Activated naive CD4-positive, alpha-beta T cell treated with anti-CD3 and anti-CD28 coated beads, Interleukin-2, amount 10 ng/mL, durations not matched to agents 7 days and 5 days (primary cell): ENCODE results near the gene KPTN.
A peak's percentile ranks its signal among the peaks of the same experiment; 100 is the strongest.

Experiments
- CTCF ChIA-PET: fragments of 350-600 bp; sonication (Branson Sonifier 250); formaldehyde crosslinking; loops from one replicate; lab custom pipeline; 2021; ENCODE audit warnings: antibody characterized with exemption; lab: Charles Lee
- DNase-seq: peaks from one replicate; pipeline ENCODE4 v3.0.0-alpha.2; 2020
- H3K27ac Mint-ChIP-seq: one replicate; pipeline ENCODE4 v1.8.0; 2021; ENCODE audit warnings: mild to moderate bottlenecking, moderate library complexity, mixed read lengths
- H3K27me3 Mint-ChIP-seq: one replicate; pipeline ENCODE4 v1.8.0; 2021; ENCODE audit warnings: mild to moderate bottlenecking, mixed read lengths
- H3K36me3 Mint-ChIP-seq: one replicate; pipeline ENCODE4 v1.8.0; 2021; ENCODE audit warnings: mixed read lengths
- H3K4me1 Mint-ChIP-seq: one replicate; pipeline ENCODE4 v1.8.0; 2021; ENCODE audit warnings: mixed read lengths
- H3K4me3 Mint-ChIP-seq: one replicate; pipeline ENCODE4 v1.8.0; 2021; ENCODE audit warnings: mild to moderate bottlenecking, moderate library complexity, mixed read lengths
- H3K9me3 Mint-ChIP-seq: one replicate; pipeline ENCODE4 v1.8.0; 2021; ENCODE audit warnings: mixed read lengths

The KPTN gene

GRCh38 chr19:47483800-47484690, at the start of gene KPTN:
KPTN (minus strand) TSS chr19:47484219; CDS start chr19:47484160, 59 bp downstream.
- CTCF ChIA-PET: interaction anchor here (0.7 to 3.1 kb wide), 12 partner anchors 8 to 215 kb away, joined by 3 to 28 read pairs (median 4); partner anchors contain the start of gene NAPA
- Mint-ChIP-seq H3K4me3 (peak within 1 kb of the TSS; percentile 99), H3K27me3 (peaks cover 15% of the 10 kb centered on the region), H3K9me3 (no peaks in the 10 kb centered on the region), H3K27ac (peak within 1 kb of the TSS; percentile 94), H3K4me1 (peaks cover 46% of the 10 kb centered on the region), H3K36me3 (peaks cover 7% of the 10 kb centered on the region)
- peak; percentile 93 for DNase-seq

- Mint-ChIP-seq H3K36me3 (no peaks in the 10 kb centered on the region), H3K9me3 (no peaks in the 10 kb centered on the region), H3K27me3 (peaks cover 27% of the 10 kb centered on the region), H3K4me1 (no peaks in the 10 kb centered on the region), H3K4me3 (no peak overlapping the region), H3K27ac (no peak overlapping the region)
- DNase-seq: no peak
- CTCF ChIA-PET: no interaction called here
Observed at GRCh38 chr19:47531640-47532387, 47.8 kb upstream of the KPTN start.

GRCh38 chr19:47529018-47529742, 45.2 kb upstream of the KPTN start:
- H3K27me3 Mint-ChIP-seq: peaks cover 27% of the 10 kb centered on the region
- no peak for DNase-seq
- CTCF ChIA-PET: interaction anchor here (0.7 kb wide), 1 partner anchor 235 kb away, joined by 3 read pairs; no protein-coding TSS in a partner anchor
- H3K27ac Mint-ChIP-seq: no peak overlapping the region
- no peaks in the 10 kb centered on the region for H3K4me1 Mint-ChIP-seq
- no peak overlapping the region for H3K4me3 Mint-ChIP-seq
- no peaks in the 10 kb centered on the region for H3K9me3 Mint-ChIP-seq
- no peaks in the 10 kb centered on the region for H3K36me3 Mint-ChIP-seq

- DNase-seq: no peak
- H3K36me3 Mint-ChIP-seq: no peaks in the 10 kb centered on the region
- no peaks in the 10 kb centered on the region for H3K9me3 Mint-ChIP-seq
- H3K27ac Mint-ChIP-seq: no peak overlapping the region
- H3K4me3 Mint-ChIP-seq: no peak overlapping the region
- CTCF ChIA-PET: no interaction called here
- H3K4me1 Mint-ChIP-seq: peaks cover 10% of the 10 kb centered on the region
- peaks cover 22% of the 10 kb centered on the region for H3K27me3 Mint-ChIP-seq
Observed at GRCh38 chr19:47526798-47527197, 42.8 kb upstream of the KPTN start.

DNA sequence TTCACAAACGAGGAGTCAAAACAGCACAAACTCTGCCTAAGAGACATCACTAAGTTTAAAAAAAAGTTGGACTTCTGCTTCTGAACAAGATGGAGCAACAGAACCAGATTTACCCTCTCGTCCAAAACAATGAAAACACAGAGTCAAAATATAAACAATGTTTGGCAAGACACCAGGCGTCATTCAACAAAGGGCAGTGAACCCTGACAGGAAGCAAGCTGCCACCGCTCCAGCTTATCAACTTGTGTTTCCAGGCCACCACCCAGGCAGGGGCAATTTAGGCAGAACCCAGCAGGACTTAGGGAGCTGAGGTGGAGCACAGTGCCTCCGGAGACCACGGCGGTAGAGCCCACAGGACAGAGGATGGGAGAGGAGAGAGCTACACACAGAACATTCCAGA, 39.5 kb upstream of the KPTN start:
- CTCF ChIA-PET: interaction anchor here (0.5 kb wide), 1 partner anchor 322 kb away, joined by 3 read pairs; no protein-coding TSS in a partner anchor
- Mint-ChIP-seq H3K9me3 (no peaks in the 10 kb centered on the region), H3K36me3 (no peaks in the 10 kb centered on the region), H3K27me3 (peaks cover 17% of the 10 kb centered on the region), H3K27ac (no peak overlapping the region), H3K4me1 (peaks cover 35% of the 10 kb centered on the region), H3K4me3 (no peak overlapping the region)
- DNase-seq: no peak

- CTCF ChIA-PET: interaction anchor here (0.6 to 1.3 kb wide), 2 partner anchors 83 to 87 kb away, joined by 3 read pairs; no protein-coding TSS in a partner anchor
Observed at GRCh38 chr19:47521473-47522180, 37.6 kb upstream of the KPTN start.

GRCh38 chr19:47520839-47521238, 36.8 kb upstream of the KPTN start:
- Mint-ChIP-seq H3K27me3 (peaks cover 14% of the 10 kb centered on the region), H3K9me3 (no peaks in the 10 kb centered on the region), H3K4me1 (peaks cover 62% of the 10 kb centered on the region), H3K4me3 (no peak overlapping the region), H3K27ac (no peak overlapping the region), H3K36me3 (no peaks in the 10 kb centered on the region)
- DNase-seq: no peak
- CTCF ChIA-PET: no interaction called here

More at GRCh38 chr19:47521473-47522180, 37.6 kb upstream of the KPTN start:
- H3K36me3 Mint-ChIP-seq: no peaks in the 10 kb centered on the region
- peaks cover 54% of the 10 kb centered on the region for H3K4me1 Mint-ChIP-seq
- DNase-seq: no peak
- H3K9me3 Mint-ChIP-seq: no peaks in the 10 kb centered on the region
- no peak overlapping the region for H3K4me3 Mint-ChIP-seq
- peaks cover 14% of the 10 kb centered on the region for H3K27me3 Mint-ChIP-seq
- no peak overlapping the region for H3K27ac Mint-ChIP-seq

DNA sequence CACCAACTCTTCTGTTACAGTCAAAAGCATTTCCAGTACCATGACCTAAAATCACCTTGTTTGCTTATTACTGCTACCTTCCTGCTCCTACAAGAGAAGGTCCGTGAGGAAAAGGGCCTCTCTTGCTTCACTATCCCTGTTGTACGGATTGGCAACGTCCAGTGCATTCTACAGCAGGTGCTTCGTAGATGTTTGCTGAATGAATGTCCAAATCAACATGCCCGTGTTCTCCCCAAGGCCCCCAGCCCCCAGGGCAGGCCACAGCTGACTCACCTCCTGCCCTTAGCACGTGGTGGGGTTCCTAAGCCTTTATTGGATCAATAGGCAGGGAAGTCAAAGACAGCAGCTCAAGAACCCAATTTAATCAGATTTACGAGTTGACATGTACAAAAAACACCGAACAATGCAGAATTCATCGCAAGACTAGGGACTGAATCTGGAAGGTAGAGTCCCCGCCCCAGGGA, 36.4 kb upstream of the KPTN start:
- H3K27me3 Mint-ChIP-seq: peaks cover 15% of the 10 kb centered on the region
- H3K4me1 Mint-ChIP-seq: peaks cover 66% of the 10 kb centered on the region
- peak overlapping the region; percentile 7 for H3K4me3 Mint-ChIP-seq
- no peaks in the 10 kb centered on the region for H3K9me3 Mint-ChIP-seq
- no peaks in the 10 kb centered on the region for H3K36me3 Mint-ChIP-seq
- CTCF ChIA-PET: no interaction called here
- DNase-seq: no peak
- H3K27ac Mint-ChIP-seq: no peak overlapping the region

GRCh38 chr19:47518854-47519253, 34.8 kb upstream of the KPTN start:
- Mint-ChIP-seq H3K9me3 (no peaks in the 10 kb centered on the region), H3K4me1 (peaks cover 77% of the 10 kb centered on the region), H3K4me3 (no peak overlapping the region), H3K27ac (peak overlapping the region; percentile 37), H3K27me3 (peaks cover 21% of the 10 kb centered on the region), H3K36me3 (peaks cover 6% of the 10 kb centered on the region)
- CTCF ChIA-PET: interaction anchor here (1.3 kb wide), 1 partner anchor 82 kb away, joined by 3 read pairs; no protein-coding TSS in a partner anchor
- DNase-seq: no peak

GRCh38 chr19:47518139-47518538, 34.1 kb upstream of the KPTN start:
- DNase-seq: peak; percentile 74
- H3K27me3 Mint-ChIP-seq: peaks cover 21% of the 10 kb centered on the region
- CTCF ChIA-PET: no interaction called here
- H3K36me3 Mint-ChIP-seq: peaks cover 6% of the 10 kb centered on the region
- peaks cover 80% of the 10 kb centered on the region for H3K4me1 Mint-ChIP-seq
- peak overlapping the region; percentile 98 for H3K27ac Mint-ChIP-seq
- H3K9me3 Mint-ChIP-seq: no peaks in the 10 kb centered on the region
- H3K4me3 Mint-ChIP-seq: peak overlapping the region; percentile 38

DNA sequence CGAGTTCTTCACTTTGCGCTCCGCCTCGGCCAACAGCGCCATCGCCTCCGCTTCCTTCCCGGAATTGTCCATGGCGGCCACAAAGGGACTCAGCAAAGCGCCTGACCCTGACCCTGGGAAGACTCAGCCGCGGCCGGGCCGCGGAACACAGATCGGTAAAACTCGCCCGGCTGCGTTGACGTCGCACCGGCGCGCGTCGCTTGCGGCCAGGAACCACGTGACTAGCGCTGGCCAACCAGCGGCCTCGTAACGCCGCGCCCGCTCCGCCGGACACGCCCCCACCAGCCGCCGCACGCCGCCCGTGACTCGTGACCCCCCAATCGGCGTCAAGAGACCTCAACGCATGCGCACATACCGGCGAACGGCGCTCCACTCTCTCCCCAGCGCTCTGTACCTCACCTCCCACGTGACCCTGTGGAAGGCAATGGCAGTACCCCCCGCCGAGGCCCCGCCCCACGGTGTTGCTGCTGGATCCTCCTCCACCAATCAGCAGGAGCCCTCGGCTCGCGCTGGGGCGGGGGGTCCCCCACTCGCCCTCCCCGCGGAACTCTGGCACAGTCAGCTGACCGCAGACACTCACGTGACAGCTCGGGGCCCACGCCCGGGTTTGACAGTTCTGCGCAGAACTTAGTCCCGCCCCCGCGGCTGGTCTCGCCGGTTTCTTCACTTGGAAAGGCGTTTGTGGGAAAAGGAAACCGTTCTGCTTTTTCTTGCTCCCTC, 31.0 kb upstream of the KPTN start, which contains the start of gene NAPA:
Gene NAPA, minus strand, starts transcription at position 195 of the 720 bp plus-strand sequence. Its CDS starts 123 bp downstream, at position 72.
- H3K36me3 Mint-ChIP-seq: peaks cover 16% of the 10 kb centered on the region
- H3K4me1 Mint-ChIP-seq: peaks cover 89% of the 10 kb centered on the region
- peak within 1 kb of the TSS; percentile 98 for H3K27ac Mint-ChIP-seq
- peaks cover 8% of the 10 kb centered on the region for H3K27me3 Mint-ChIP-seq
- H3K4me3 Mint-ChIP-seq: peak within 1 kb of the TSS; percentile 98
- CTCF ChIA-PET: interaction anchor here (1.0 to 2.0 kb wide), 5 partner anchors 22 to 229 kb away, joined by 3 to 14 read pairs (median 5); partner anchors contain the start of gene KPTN
- H3K9me3 Mint-ChIP-seq: no peaks in the 10 kb centered on the region
- peak; percentile 100 for DNase-seq

GRCh38 chr19:47514151-47514868, 30.3 kb upstream of the KPTN start:
- H3K27me3 Mint-ChIP-seq: peaks cover 8% of the 10 kb centered on the region
- peaks cover 16% of the 10 kb centered on the region for H3K36me3 Mint-ChIP-seq
- peak; percentile 26 for DNase-seq
- H3K9me3 Mint-ChIP-seq: no peaks in the 10 kb centered on the region
- peak overlapping the region; percentile 98 for H3K27ac Mint-ChIP-seq
- H3K4me1 Mint-ChIP-seq: peaks cover 89% of the 10 kb centered on the region
- CTCF ChIA-PET: interaction anchor here (1.0 to 3.0 kb wide), 3 partner anchors 78 to 195 kb away, joined by 3 to 14 read pairs (median 3); no protein-coding TSS in a partner anchor
- H3K4me3 Mint-ChIP-seq: peak overlapping the region; percentile 98
